HUES64 (cell line): Measurements from ENCODE around the gene RAPGEF5.
A peak's percentile ranks its signal among the peaks of the same experiment; 100 is the strongest.

Experiments
- H3K27ac ChIP-seq: 2 replicates; pipeline ENCODE4 v1.7.0; 2013; ENCODE audit warnings: low read depth, low read length, inconsistent platforms
- H3K27me3 ChIP-seq: 2 replicates; pipeline ENCODE4 v1.6.1; 2013; ENCODE audit warnings: mild to moderate bottlenecking, low read length; ENCODE audit not compliant: insufficient read depth
- H3K36me3 ChIP-seq: 2 replicates; pipeline ENCODE4 v1.6.1; 2013; ENCODE audit warnings: mild to moderate bottlenecking, low read length; ENCODE audit not compliant: insufficient read depth
- H3K4me1 ChIP-seq: 2 replicates; pipeline ENCODE4 v1.6.1; 2013; ENCODE audit warnings: mild to moderate bottlenecking, low read length, moderate library complexity; ENCODE audit not compliant: insufficient read depth
- H3K4me3 ChIP-seq: 2 replicates; pipeline ENCODE4 v1.5.1; 2013; ENCODE audit warnings: mild to moderate bottlenecking, low read length, moderate library complexity
- H3K9ac ChIP-seq: 2 replicates; pipeline ENCODE4 v1.6.1; 2013; ENCODE audit warnings: mild to moderate bottlenecking, low read depth, low read length
- H3K9me3 ChIP-seq: 2 replicates; pipeline ENCODE4 v1.6.1; 2013; ENCODE audit warnings: low read depth, low read length; ENCODE audit not compliant: insufficient read depth
- WGBS: fragments of 150-250, 120-280 bp; methylation state at CpG from one replicate; pipeline ENCODE4 v1.1.7; 2013; ENCODE audit warnings: missing lambda C conversion rate; 5-methylcytosine and 5-hydroxymethylcytosine counted together

The RAPGEF5 gene

DNA sequence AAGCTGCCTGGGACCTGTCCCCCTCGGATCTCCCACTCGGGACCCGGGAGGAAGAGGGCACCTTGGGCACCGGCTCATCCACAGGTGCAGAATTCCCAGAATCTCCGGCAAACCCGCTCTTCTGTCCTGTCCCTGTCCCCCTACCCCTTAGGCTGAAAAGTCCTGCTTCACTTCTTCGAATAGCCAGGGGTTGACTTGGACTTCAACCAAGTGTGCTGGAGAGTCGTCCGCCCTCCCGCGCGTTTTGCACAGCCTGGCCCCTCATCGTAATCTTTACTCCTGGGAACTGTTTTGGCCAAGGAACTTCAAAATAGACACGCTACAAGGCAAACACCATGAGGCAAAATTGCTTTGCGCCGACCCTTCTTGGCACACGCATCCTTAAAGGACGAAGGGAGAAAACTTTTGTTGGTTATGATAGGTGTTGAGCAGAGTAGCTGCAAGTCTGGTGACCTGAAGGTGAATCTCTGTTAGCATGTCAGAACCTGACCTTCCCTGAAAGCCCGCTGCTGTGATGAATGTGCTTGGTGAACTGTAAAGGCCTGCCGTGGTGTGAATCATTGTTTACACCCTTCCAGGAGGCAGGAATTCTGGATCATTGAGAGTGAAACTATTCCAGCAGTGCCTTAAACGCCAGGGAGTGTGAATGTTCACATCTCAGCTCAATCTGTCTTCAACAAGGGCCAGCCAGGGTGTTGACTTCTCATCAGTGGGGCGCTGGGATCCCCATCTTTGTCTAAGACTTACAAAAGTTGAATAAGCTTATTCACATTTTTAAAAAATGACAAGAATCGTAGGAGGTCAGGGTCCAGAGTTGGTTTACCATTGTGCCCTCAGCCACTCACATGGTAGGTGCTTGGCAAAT lies 589 bp upstream of the RAPGEF5 start:
- 43% methylated on average over 23 of the region's 23 CpGs for whole genome bisulfite sequencing
- H3K9ac ChIP-seq = no peak overlapping the region
- H3K27me3 ChIP-seq = peaks cover 29% of the 10 kb centered on the region
- H3K27ac ChIP-seq = no peak overlapping the region
- H3K4me3 ChIP-seq = peak overlapping the region; percentile 62
- no peaks in the 10 kb centered on the region for H3K9me3 ChIP-seq
- H3K36me3 ChIP-seq = no peaks in the 10 kb centered on the region
- H3K4me1 ChIP-seq = peaks cover 12% of the 10 kb centered on the region; the same call in 1 of the 2 replicates

DNA sequence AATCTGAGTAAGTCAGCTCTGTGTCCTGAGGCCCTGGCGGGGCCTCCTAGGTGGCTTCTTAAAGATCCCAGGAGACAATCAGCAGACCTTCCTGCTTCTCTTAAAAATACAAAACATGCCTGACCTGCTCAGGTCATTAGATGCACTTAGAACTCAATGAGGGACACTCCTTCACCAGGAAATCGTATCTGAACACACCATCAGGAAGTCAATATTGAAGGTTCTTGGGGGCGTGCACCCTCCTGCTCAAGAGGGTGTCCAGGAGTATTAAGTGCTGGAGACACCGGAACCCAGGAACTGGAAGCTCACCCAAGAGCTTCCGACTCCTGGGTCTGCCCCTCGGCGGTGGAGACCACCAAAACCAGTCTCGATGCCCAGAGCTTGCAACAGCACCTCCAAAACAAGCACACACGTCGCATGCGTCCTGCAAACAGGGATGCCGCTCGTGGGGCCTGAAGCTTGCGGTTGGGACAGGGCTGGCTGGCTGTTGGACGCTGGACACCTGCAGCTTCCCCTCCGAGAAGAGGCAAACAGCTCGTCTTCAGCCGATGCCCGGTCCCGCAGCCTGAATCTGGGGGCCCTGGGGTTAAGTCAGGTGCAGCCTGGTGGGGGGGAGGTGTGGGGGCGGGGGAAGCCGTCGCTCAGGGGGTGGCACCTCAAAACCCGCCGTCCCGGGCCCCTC lies 803 bp downstream of the RAPGEF5 start:
- 30% methylated on average over 24 of the region's 26 CpGs for WGBS
- Histone ChIP-seq H3K9ac (no peak overlapping the region), H3K27me3 (peaks cover 29% of the 10 kb centered on the region), H3K9me3 (no peaks in the 10 kb centered on the region), H3K4me3 (peak overlapping the region; percentile 62), H3K36me3 (no peaks in the 10 kb centered on the region), H3K4me1 (peaks cover 19% of the 10 kb centered on the region; the same call in 1 of the 2 replicates), H3K27ac (no peak overlapping the region)

DNA sequence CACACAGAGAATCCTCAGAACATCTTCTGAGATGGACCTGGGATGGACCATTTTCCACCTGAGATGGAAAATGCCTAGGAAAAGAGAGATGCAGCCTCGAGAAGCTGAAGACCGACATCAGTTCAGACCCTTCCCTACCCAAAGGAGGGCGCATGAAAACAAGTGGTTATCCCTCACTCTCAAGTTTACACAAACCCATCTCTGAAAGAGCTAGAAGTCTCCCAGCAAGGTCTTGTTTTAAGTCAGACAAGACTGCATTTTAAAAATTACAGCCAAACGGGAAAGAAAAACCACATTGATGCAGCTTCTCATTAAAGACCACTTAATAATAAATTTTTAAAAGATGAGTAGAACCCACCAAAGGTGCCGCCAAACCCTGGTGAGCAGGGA lies 1.3 kb downstream of the RAPGEF5 start:
- H3K4me3 ChIP-seq = peak overlapping the region; percentile 62
- H3K4me1 ChIP-seq = peaks cover 24% of the 10 kb centered on the region
- H3K27me3 ChIP-seq = peaks cover 29% of the 10 kb centered on the region
- no peak overlapping the region for H3K27ac ChIP-seq
- no peaks in the 10 kb centered on the region for H3K9me3 ChIP-seq
- no peak overlapping the region for H3K9ac ChIP-seq
- H3K36me3 ChIP-seq = no peaks in the 10 kb centered on the region
- WGBS = 90% methylated on average over 5 of the region's 5 CpGs

DNA sequence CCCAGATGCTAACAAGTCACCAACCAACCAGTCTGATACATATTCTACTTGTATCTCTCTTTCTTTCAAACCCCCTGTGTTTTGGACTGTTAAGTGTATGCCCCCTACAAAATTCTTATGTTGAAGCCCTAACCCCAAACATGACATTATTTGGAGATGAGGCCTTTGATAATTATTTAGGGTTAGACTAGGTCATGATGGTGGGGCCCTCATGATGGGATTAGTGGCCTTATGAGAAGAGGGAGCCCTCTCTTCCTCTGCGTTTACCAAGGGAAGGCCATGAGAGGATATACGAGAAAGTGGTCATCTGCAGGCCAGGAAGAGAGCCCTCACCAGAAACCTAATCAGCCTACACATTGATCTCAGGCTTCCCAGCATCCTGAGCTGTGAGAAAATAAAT lies 2.5 kb downstream of the RAPGEF5 start:
- H3K4me3 ChIP-seq = no peak overlapping the region
- H3K36me3 ChIP-seq = no peaks in the 10 kb centered on the region
- WGBS = 64% methylated on average over 2 of the region's 2 CpGs
- no peak overlapping the region for H3K27ac ChIP-seq
- H3K9me3 ChIP-seq = no peaks in the 10 kb centered on the region
- peaks cover 29% of the 10 kb centered on the region for H3K27me3 ChIP-seq
- no peak overlapping the region for H3K9ac ChIP-seq
- peaks cover 30% of the 10 kb centered on the region for H3K4me1 ChIP-seq

DNA sequence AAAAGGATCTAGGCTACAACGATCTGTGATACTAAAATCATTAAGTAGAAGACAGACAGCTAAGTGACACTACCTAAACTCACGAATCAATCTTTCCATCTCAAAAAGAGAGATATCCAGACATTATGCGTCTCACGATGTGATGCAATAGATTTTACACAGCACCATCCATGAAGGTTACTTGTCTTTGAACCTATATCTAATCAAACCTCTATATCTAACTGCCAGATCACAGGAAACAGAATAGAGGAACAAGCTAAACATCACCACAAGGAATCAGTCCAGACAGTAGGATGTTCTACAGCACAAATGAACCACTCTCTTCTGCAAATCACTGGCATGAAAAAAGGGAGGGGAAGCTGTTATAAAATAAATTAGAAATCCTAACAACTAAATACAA lies 4.1 kb downstream of the RAPGEF5 start:
- Histone ChIP-seq H3K36me3 (no peaks in the 10 kb centered on the region), H3K4me1 (peaks cover 30% of the 10 kb centered on the region), H3K27me3 (peaks cover 21% of the 10 kb centered on the region), H3K9me3 (no peaks in the 10 kb centered on the region), H3K27ac (no peak overlapping the region), H3K9ac (no peak overlapping the region), H3K4me3 (no peak overlapping the region)
- WGBS = 95% methylated on average over 4 of the region's 4 CpGs

DNA sequence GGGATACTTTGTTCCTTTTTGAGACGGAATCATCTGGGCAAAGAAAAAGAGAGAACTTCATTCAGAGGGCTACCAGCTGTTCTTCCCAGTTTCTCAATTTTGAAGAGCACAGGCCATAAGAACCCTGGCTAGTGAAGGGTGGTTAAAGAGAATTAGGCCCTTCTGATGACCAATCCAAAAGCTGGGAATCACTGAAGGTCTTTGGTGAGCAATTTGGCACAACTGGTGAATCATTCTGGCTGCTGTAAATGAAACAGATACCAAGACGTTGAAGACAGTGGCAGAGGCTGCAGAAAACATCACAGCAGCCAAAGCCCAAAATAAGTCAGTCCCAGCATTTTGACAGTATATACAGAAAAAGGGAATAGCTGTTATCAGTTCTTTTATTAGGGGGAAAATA lies 5.1 kb downstream of the RAPGEF5 start:
- Histone ChIP-seq H3K4me1 (peaks cover 24% of the 10 kb centered on the region), H3K9me3 (no peaks in the 10 kb centered on the region), H3K27ac (no peak overlapping the region), H3K9ac (no peak overlapping the region), H3K36me3 (no peaks in the 10 kb centered on the region), H3K27me3 (peaks cover 13% of the 10 kb centered on the region), H3K4me3 (no peak overlapping the region)
- 68% methylated on average over 2 of the region's 2 CpGs for WGBS

DNA sequence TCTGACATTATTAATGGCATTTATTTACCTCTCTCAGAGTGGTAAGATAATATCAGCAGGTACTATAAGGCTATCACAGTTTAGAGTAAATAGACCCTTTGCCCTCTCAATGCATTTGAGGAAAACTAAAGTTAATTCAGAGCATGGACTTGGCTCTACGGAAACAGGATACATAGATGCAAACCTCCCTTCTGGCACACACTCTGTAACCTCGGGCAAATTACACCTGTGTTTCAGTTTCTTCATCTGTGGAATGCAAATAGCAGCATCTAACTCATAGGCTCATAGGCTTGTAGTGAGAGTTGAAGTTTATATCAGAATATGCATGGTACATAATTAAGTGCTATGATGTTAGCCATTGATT lies 5.6 kb downstream of the RAPGEF5 start:
- H3K36me3 ChIP-seq = no peaks in the 10 kb centered on the region
- H3K9ac ChIP-seq = no peak overlapping the region
- H3K4me1 ChIP-seq = peaks cover 24% of the 10 kb centered on the region
- no peaks in the 10 kb centered on the region for H3K9me3 ChIP-seq
- H3K27ac ChIP-seq = no peak overlapping the region
- H3K27me3 ChIP-seq = peaks cover 12% of the 10 kb centered on the region
- H3K4me3 ChIP-seq = no peak overlapping the region
- 91% methylated on average over 2 of the region's 2 CpGs for WGBS

DNA sequence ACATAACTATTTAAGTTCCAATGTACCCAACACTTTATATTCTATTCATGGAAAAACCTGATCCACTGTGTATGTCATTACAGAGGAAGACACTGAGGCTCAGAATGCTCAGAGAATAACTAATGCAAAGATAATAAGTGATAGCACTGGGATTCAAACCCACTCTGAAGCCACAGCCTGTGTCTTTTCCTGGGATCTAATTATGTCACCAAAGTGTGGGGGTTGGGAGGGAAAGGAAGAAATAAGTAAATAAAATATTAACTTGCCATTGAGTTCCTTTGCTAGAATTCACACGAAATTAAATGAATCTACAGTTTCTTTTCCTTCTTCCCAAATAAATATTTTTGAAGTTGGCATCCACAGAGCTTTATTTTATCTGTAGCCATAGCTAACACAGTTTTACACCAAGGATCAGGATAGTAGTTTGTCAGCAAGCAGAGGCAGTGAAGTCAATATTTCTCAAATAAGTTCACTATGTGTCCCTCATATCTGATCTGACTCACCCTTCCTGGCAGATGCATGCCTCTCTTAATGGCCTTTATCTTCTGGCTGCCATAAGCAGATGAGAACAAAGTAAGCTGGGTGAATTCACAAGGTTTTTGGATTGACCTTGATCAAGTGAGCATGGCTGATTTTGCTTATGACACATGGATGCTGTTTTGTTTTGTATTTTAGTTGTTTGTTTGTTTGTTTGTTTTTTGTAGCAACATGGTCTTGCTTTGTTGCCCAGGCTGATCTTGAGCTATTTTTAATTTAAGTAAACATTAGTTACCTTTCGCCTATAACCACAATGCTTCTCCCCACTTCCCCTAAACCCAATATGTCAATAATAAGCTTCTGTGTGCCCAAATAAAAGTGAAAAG lies 6.3 kb downstream of the RAPGEF5 start:
- Histone ChIP-seq H3K9me3 (no peaks in the 10 kb centered on the region), H3K27me3 (peaks cover 6% of the 10 kb centered on the region; the same call in 1 of the 2 replicates), H3K9ac (no peak overlapping the region), H3K36me3 (no peaks in the 10 kb centered on the region), H3K27ac (no peak overlapping the region), H3K4me1 (peaks cover 18% of the 10 kb centered on the region; the same call in 1 of the 2 replicates), H3K4me3 (no peak overlapping the region)
- 83% methylated on average over 1 of the region's 2 CpGs for WGBS

DNA sequence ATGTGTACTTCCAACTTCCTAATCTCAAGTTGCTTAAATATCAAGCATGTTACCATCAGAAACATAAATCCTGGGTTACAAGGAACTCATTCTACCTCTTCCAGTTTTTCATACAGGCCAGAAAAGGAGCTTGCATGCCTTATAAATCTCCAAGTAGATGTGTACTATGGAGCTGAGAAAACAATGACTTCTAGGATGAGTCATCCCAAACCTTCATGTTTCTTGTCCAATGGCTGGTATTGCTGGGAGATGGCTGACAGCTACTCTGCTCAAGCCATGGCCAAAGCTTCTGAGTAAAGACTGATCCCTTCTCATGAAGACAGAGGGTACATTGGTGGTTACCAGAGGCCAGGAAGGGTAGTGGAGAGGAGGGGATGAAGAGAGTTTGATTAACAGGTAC lies 8.6 kb downstream of the RAPGEF5 start:
- H3K4me1 ChIP-seq = peaks cover 18% of the 10 kb centered on the region; the same call in 1 of the 2 replicates
- no peaks in the 10 kb centered on the region for H3K36me3 ChIP-seq
- no peak overlapping the region for H3K4me3 ChIP-seq
- no peak overlapping the region for H3K9ac ChIP-seq
- no peaks in the 10 kb centered on the region for H3K9me3 ChIP-seq
- H3K27me3 ChIP-seq = no peaks in the 10 kb centered on the region
- no peak overlapping the region for H3K27ac ChIP-seq

DNA sequence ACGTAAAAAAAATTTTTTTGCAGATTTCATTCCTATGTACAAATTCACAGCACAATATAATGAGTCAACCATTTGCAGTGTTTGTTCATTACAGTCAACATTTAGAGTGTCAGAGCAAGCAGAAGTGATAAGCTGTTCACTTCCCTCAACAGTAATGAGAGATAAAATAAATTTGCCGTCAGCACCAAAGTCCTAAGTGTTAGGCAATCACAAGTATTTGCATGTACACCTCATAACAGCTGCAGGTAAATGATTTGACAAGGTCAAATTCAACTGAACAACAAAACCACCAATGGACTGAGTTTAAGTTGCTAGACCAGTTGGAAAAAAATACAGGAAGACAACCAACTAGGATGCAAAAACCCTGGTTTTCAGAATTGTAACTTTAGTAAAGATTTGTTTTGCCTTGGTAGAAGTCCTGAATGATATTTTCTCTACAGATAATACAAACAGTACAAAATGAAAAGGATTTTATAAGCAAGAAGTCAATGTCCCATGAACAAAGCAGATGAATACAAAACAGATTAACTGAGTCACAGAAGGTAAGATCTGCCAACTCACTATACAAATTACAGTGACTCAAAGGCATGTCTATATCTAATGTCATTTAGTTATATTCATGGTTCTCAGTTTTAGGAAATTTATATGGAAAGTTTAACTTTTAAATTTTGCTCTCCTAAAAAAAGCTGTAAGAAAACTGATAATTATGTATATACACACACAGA lies 10.4 kb downstream of the RAPGEF5 start:
- no peak overlapping the region for H3K27ac ChIP-seq
- no peaks in the 10 kb centered on the region for H3K27me3 ChIP-seq
- 90% methylated on average over 2 of the region's 2 CpGs for WGBS
- no peaks in the 10 kb centered on the region for H3K36me3 ChIP-seq
- no peak overlapping the region for H3K9ac ChIP-seq
- no peak overlapping the region for H3K4me3 ChIP-seq
- H3K4me1 ChIP-seq = peaks cover 19% of the 10 kb centered on the region
- H3K9me3 ChIP-seq = no peaks in the 10 kb centered on the region
